Endodermal cell (in vitro differentiated cells): ENCODE data around the gene KCNMA1. TPM values are rescaled to one million over a fixed set of nuclear protein-coding genes. Genes with fewer than 3 reads are reported as not detected.
"Not testable (repeated sequence)": the region's sequence is repeated elsewhere in the genome, so short reads cannot be mapped to it uniquely, and the experiment has no call there.

Experiments
- DNase-seq: peaks from one replicate; pipeline ENCODE4 v3.0.0-alpha.2; 2017
- H3K27ac ChIP-seq: 2 replicates; pipeline ENCODE4 v1.5.1; 2013; ENCODE audit warnings: mild to moderate bottlenecking, low read depth, low read length, moderate library complexity
- H3K27me3 ChIP-seq: 2 replicates; pipeline ENCODE4 v1.6.1; 2013; ENCODE audit warnings: mild to moderate bottlenecking, low read length, moderate library complexity; ENCODE audit not compliant: insufficient read depth, control insufficient read depth, poor library complexity, severe bottlenecking
- H3K36me3 ChIP-seq: 2 replicates; pipeline ENCODE4 v1.7.0; 2013; ENCODE audit warnings: mild to moderate bottlenecking, low read length, moderate library complexity; ENCODE audit not compliant: control insufficient read depth, insufficient read depth
- H3K4me1 ChIP-seq: one replicate; pipeline ENCODE4 v1.7.0; 2013; ENCODE audit warnings: low read length; ENCODE audit not compliant: control insufficient read depth, insufficient read depth
- H3K4me3 ChIP-seq: 2 replicates; pipeline ENCODE4 v1.5.1; 2013; ENCODE audit warnings: mild to moderate bottlenecking, low read length, moderate library complexity
- H3K9ac ChIP-seq: 2 replicates; pipeline ENCODE4 v1.6.1; 2013; ENCODE audit warnings: mild to moderate bottlenecking, low read length, moderate library complexity; ENCODE audit not compliant: poor library complexity, severe bottlenecking; ENCODE audit errors: extremely low read depth
- H3K9me3 ChIP-seq: 2 replicates; pipeline ENCODE4 v1.6.1; 2013; ENCODE audit warnings: mild to moderate bottlenecking, low read length, moderate library complexity; ENCODE audit not compliant: control insufficient read depth
- H3K27ac Mint-ChIP-seq: 2 replicates; pipeline ENCODE4 v1.8.0; 2020; ENCODE audit warnings: mixed read lengths
- H3K27me3 Mint-ChIP-seq: 2 replicates; pipeline ENCODE4 v1.8.0; 2021; ENCODE audit warnings: mild to moderate bottlenecking, mixed read lengths; ENCODE audit not compliant: insufficient read depth
- H3K36me3 Mint-ChIP-seq: 2 replicates; pipeline ENCODE4 v1.8.0; 2020; ENCODE audit warnings: low read depth, mixed read lengths
- H3K4me1 Mint-ChIP-seq: 2 replicates; pipeline ENCODE4 v1.8.0; 2020; ENCODE audit warnings: mixed read lengths
- H3K4me3 Mint-ChIP-seq: 2 replicates; pipeline ENCODE4 v1.8.0; 2020; ENCODE audit warnings: mild to moderate bottlenecking, moderate library complexity, mixed read lengths
- H3K9me3 Mint-ChIP-seq: 2 replicates; pipeline ENCODE4 v1.8.0; 2020; ENCODE audit warnings: mild to moderate bottlenecking, mixed read lengths
- WGBS, 2 experiments: methylation state at CpG; one replicate each; pipeline versions ENCODE4 v1.1.5 to v1.1.7; 2013; ENCODE audit warnings: missing lambda C conversion rate in 2 of 2, mixed read lengths in 1 of 2; ENCODE audit not compliant: insufficient coverage in 1 of 2, insufficient read length in 1 of 2; 5-methylcytosine and 5-hydroxymethylcytosine counted together
- total RNA-seq, 2 donors: library from RNA; stranded (reverse); fragmentation: NEBNext Ultra II Directional in 1 of 2; extraction: Animal tissue kit (Norgen Biotek cat#: 25700) in 1 of 2; gene quantifications; 2 replicates in 1 of 2; 3 replicates in 1 of 2; pipeline ENCODE4 v1.2.1, GENCODE V29; 2021
- TF ChIP-seq, protein P1 (sequence below): fragments of 200-600 bp; sonication (generic); conservative IDR thresholded peaks from 2 replicates; pipeline ENCODE4 v1.5.0; 2021; ENCODE audit warnings: antibody characterized with exemption, mild to moderate bottlenecking

Gene KCNMA1
- total RNA-seq, 2 donors from 2014 or later = 0.55 to 1.3 TPM

GRCh38 chr10:77520290-77520689 lies 117.3 kb downstream of the KCNMA1 start:
- Histone ChIP-seq H3K27me3 (no peaks in the 10 kb centered on the region), H3K4me3 (no peak overlapping the region), H3K27ac (no peak overlapping the region), H3K9ac (no peak overlapping the region), H3K4me1 (no peaks in the 10 kb centered on the region), H3K9me3 (no peaks in the 10 kb centered on the region), H3K36me3 (no peaks in the 10 kb centered on the region)
- TF ChIP-seq, protein P1, sequence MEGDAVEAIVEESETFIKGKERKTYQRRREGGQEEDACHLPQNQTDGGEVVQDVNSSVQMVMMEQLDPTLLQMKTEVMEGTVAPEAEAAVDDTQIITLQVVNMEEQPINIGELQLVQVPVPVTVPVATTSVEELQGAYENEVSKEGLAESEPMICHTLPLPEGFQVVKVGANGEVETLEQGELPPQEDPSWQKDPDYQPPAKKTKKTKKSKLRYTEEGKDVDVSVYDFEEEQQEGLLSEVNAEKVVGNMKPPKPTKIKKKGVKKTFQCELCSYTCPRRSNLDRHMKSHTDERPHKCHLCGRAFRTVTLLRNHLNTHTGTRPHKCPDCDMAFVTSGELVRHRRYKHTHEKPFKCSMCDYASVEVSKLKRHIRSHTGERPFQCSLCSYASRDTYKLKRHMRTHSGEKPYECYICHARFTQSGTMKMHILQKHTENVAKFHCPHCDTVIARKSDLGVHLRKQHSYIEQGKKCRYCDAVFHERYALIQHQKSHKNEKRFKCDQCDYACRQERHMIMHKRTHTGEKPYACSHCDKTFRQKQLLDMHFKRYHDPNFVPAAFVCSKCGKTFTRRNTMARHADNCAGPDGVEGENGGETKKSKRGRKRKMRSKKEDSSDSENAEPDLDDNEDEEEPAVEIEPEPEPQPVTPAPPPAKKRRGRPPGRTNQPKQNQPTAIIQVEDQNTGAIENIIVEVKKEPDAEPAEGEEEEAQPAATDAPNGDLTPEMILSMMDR = no peak
- H3K27ac Mint-ChIP-seq = no peak overlapping the region
- no peaks in the 10 kb centered on the region for H3K4me1 Mint-ChIP-seq
- H3K27me3 Mint-ChIP-seq = no peaks in the 10 kb centered on the region
- peak; percentile 12 for DNase-seq
- 87% methylated on average over 1 of the region's 1 CpG; no CpG with 5 or more reads in 1 of the 2 experiments for WGBS, 2 experiments
- no peak overlapping the region for H3K4me3 Mint-ChIP-seq
- no peaks in the 10 kb centered on the region for H3K9me3 Mint-ChIP-seq
- H3K36me3 Mint-ChIP-seq = no peaks in the 10 kb centered on the region

GRCh38 chr10:77519791-77520190 lies 117.8 kb downstream of the KCNMA1 start:
- H3K4me1 Mint-ChIP-seq, H3K36me3 Mint-ChIP-seq, H3K9me3 ChIP-seq, H3K36me3 ChIP-seq, H3K27me3 Mint-ChIP-seq, H3K4me1 ChIP-seq, H3K27ac Mint-ChIP-seq, H3K4me3 Mint-ChIP-seq, H3K27me3 ChIP-seq, H3K9me3 Mint-ChIP-seq, H3K27ac ChIP-seq, H3K4me3 ChIP-seq, H3K9ac ChIP-seq: not testable (repeated sequence)
- DNase-seq = peak; percentile 4
- WGBS, 2 experiments = 75 to 100% methylated on average over 1 to 2 of the region's 2 CpGs

DNA sequence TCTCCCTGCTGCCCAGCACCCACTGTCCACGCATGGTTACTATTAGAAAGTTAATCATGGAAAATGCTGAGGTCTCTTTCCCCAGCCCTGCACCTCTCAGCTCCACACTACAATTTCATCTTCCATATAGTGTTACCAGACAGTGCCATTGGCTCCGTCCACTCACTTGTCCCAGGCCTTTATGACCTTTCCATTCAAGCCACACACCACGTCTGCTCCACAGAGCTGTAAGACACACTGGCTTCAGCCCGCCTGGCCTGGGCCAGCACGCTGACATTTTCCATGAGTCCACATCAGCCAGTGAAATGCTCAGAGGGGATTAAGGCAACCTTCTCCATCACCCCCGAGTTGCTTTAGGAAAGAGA lies 118.7 kb downstream of the KCNMA1 start:
- no peaks in the 10 kb centered on the region for H3K9me3 Mint-ChIP-seq
- DNase-seq = peak; percentile 28
- Histone ChIP-seq H3K27me3 (no peaks in the 10 kb centered on the region), H3K4me3 (no peak overlapping the region), H3K9me3 (no peaks in the 10 kb centered on the region), H3K4me1 (no peaks in the 10 kb centered on the region), H3K9ac (no peak overlapping the region), H3K27ac (no peak overlapping the region), H3K36me3 (no peaks in the 10 kb centered on the region)
- H3K27ac Mint-ChIP-seq = no peak overlapping the region
- TF ChIP-seq, protein P1 = no peak
- H3K4me1 Mint-ChIP-seq = no peaks in the 10 kb centered on the region
- no peak overlapping the region for H3K4me3 Mint-ChIP-seq
- 94 to 98% methylated on average over 5 to 6 of the region's 6 CpGs for whole genome bisulfite sequencing, 2 experiments
- no peaks in the 10 kb centered on the region for H3K36me3 Mint-ChIP-seq
- H3K27me3 Mint-ChIP-seq = no peaks in the 10 kb centered on the region

GRCh38 chr10:77518241-77518909 lies 119.2 kb downstream of the KCNMA1 start:
- no peak for DNase-seq
- no peaks in the 10 kb centered on the region for H3K4me1 ChIP-seq
- TF ChIP-seq, protein P1 = no peak
- H3K9me3 Mint-ChIP-seq = no peaks in the 10 kb centered on the region
- H3K27me3 ChIP-seq = no peaks in the 10 kb centered on the region
- H3K36me3 ChIP-seq = no peaks in the 10 kb centered on the region
- peaks cover 2% of the 10 kb centered on the region for H3K4me1 Mint-ChIP-seq
- H3K9me3 ChIP-seq = no peaks in the 10 kb centered on the region
- no peak overlapping the region for H3K4me3 ChIP-seq
- H3K27me3 Mint-ChIP-seq = no peaks in the 10 kb centered on the region
- no peaks in the 10 kb centered on the region for H3K36me3 Mint-ChIP-seq
- no peak overlapping the region for H3K4me3 Mint-ChIP-seq
- H3K9ac ChIP-seq = no peak overlapping the region
- 97 to 100% methylated on average over 3 to 7 of the region's 7 CpGs for WGBS, 2 experiments
- H3K27ac ChIP-seq = no peak overlapping the region
- no peak overlapping the region for H3K27ac Mint-ChIP-seq
